Kidney epithelial cell (primary cell): ENCODE data around the gene UNK. TPM values are rescaled to one million over a fixed set of nuclear protein-coding genes. Genes with fewer than 3 reads are reported as not detected.
A peak's percentile ranks its signal among the peaks of the same experiment; 100 is the strongest.

ENCODE experiments used
- DNase-seq: peaks from one replicate; pipeline ENCODE4 v3.0.0-alpha.2; 2010; ENCODE audit warnings: low read depth
- H3K27me3 ChIP-seq: 2 replicates; pipeline ENCODE4 v1.6.0; 2011; ENCODE audit warnings: low read length; ENCODE audit not compliant: control insufficient read depth, insufficient read depth
- H3K36me3 ChIP-seq: 2 replicates; pipeline ENCODE4 v1.5.1; 2011; ENCODE audit warnings: low read length; ENCODE audit not compliant: control insufficient read depth, insufficient read depth
- H3K4me3 ChIP-seq: 2 replicates; pipeline ENCODE4 v1.5.1; 2011; ENCODE audit warnings: low read depth, mild to moderate bottlenecking, control low read depth, low read length
- CTCF ChIP-seq: IDR thresholded peaks from 2 replicates; pipeline ENCODE4 v1.5.1; 2011; ENCODE audit warnings: mild to moderate bottlenecking, moderate library complexity, low read length, control low read depth, inconsistent platforms; ENCODE audit not compliant: insufficient read depth, poor library complexity, severe bottlenecking
- total RNA-seq: library from RNA; depleted of rRNA; stranded (reverse); fragments of >200 nt; gene quantifications from 2 replicates; pipeline ENCODE4 v1.2.3, GENCODE V29; 2015

Gene UNK
- total RNA-seq, 1 donor from 2014 or later = 18.6 TPM

DNA sequence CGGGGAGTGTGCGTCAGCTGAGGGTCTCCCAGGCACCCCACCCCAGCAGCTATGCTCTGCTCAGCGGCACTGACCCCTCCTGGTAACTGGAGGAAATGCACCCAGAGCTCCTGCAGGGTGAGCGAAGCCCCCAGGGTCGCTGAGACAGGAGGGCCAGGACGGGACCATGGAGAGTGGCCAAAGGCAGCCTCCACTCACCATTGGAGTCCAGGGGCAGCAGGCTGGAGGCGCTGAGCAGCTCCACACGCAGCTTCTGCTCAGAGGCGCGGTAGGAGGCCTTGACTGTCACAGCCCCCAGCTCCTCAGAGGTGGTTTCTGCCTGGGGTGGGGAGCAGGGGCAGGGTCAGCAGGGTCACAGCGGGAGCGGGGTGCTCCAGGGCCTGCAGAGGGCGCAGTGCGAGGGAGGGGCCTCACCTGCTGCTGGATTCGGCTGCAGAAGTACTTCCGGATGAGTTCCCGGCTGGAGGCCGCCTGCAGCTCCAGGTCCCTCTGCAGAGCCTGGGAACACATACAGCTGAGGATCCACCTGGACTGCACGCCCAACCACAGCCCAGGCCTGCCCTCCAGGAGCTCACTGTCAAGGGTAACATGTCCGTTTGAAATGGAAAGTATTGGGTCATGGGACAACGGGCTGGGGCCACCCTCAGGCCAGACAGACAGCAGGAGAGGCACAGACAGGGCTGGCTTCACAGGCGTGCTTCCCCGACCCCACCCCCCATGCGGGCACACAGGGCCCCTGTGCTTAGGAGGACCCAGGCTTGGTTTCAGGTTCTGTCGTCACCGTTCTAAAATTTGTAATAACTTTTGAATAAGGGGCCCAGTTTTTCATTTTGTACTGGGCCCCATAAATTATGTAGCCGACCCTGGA lies 45.8 kb downstream of the UNK start:
- no peak for DNase-seq
- peak; percentile 52 for TF ChIP-seq CTCF
- Histone ChIP-seq H3K36me3 (no peaks in the 10 kb centered on the region), H3K27me3 (no peaks in the 10 kb centered on the region), H3K4me3 (no peak overlapping the region)

DNA sequence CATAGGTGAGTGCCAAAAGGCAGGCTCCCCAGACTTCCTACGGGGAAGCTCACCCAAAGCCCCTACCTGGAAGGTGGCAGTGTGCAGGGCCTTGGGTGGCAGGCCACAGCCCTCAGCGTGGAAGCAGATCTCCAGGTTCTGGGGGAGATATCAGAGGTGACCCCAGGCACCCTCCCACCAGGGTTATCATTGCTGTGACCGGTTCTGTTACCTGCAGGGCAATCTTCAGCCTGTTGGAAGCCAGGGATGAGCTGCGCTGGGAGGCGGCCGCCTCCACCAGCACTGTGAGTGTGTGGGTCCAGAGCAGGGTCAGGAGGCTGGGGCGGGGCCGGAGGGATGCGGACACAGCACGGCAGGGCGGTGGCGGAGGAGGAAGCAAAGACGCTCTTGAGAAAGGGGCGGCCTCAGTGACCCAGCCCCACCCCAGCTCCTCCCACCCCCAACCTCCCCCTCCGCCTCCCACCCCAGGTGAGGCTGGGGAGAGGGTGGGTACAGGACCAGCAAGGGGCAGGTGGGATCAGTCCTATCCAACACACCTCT lies 46.5 kb downstream of the UNK start:
- H3K27me3 ChIP-seq = no peaks in the 10 kb centered on the region
- no peak for TF ChIP-seq CTCF
- no peaks in the 10 kb centered on the region for H3K36me3 ChIP-seq
- DNase-seq = no peak
- H3K4me3 ChIP-seq = no peak overlapping the region

- H3K4me3 ChIP-seq = no peak overlapping the region
- H3K27me3 ChIP-seq = no peaks in the 10 kb centered on the region
- no peak for TF ChIP-seq CTCF
- DNase-seq = peak; percentile 49
- H3K36me3 ChIP-seq = no peaks in the 10 kb centered on the region
These were observed 47.6 kb downstream of the UNK start for GRCh38 chr17:75832164-75832651.

DNA sequence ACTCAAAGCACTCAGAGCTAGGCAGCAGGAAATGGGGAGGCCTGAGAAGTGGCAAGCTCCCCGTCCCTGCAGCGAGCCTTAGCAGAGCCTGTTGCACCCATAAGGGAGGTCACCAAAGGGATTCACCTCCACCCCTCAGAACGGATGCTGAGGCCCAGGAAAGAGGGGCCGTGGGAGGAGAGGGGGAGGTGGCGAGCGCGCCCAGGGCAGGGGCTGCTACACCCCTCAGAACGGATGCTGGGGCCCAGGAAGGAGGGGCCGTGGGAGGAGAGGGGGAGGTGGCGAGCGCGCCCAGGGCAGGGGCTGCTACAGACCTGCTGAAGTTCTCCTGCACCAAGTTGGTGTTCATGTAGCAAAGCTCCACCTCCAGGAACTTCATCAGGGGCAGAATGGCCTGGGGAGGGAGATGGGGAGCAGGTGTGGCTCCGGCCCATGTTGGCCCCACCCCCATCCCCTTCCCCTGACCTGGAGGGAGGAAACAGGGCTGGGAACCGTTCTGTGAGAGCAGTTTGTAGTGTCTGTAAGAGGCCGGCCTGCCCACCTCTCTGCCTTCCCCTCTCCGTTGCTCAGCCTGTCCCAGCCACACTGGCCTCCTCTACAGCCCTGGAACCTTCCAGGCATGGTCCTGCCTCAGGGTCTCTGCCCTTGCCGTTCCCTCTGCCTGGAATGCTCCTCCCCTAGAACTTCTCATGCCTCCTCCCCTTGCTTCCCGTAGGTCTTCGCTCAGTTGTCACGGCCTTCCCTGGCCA lies 48.2 kb downstream of the UNK start:
- Histone ChIP-seq H3K27me3 (no peaks in the 10 kb centered on the region), H3K4me3 (no peak overlapping the region), H3K36me3 (no peaks in the 10 kb centered on the region)
- DNase-seq = no peak
- no peak for TF ChIP-seq CTCF

GRCh38 chr17:75834279-75834920 lies 49.8 kb downstream of the UNK start:
- no peaks in the 10 kb centered on the region for H3K36me3 ChIP-seq
- no peak for DNase-seq
- H3K27me3 ChIP-seq = no peaks in the 10 kb centered on the region
- no peak overlapping the region for H3K4me3 ChIP-seq
- TF ChIP-seq CTCF = no peak
